Measurements from ENCODE around the gene ZNF777. TPM values are rescaled to one million over a fixed set of nuclear protein-coding genes. Genes with fewer than 3 reads are reported as not detected.
"Not testable (repeated sequence)": the region's sequence is repeated elsewhere in the genome, so short reads cannot be mapped to it uniquely, and the experiment has no call there.

ZNF777 gene
- total and polyA plus RNA-seq, 8 donors: 1.2 to 15.2 (median 5.3) TPM

DNA sequence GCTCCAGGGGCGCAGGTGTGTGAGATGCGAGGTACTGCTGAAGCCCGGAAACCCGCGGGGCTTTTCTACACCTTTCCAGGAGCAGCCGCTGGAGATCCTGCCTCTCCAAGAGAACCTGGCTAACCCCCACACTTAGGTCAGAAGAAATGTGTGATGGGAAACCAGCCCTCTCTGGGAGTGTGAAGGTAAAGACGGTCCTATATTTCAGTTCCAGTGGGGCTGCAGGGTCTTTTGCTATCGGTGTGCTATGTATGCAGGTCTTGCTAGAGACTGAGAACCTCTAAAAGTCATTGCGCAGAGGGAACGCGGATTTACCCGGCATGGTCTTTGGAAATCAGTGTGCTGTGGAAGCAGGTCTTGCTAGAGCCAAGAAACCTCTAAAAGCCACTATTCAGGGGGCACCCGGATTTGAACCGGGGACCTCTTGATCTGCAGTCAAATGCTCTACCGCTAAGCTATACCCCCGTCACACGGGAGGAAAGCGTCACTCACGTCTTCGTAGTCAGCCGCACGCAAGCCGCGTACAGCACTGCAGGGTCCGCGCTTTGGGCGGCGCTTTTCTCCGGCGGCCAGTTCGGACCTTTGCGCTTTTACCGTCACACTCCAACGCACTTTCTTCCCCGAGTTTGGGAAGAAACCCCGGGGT, 46.0 kb downstream of the ZNF777 start:
- no peak for TF ChIP-seq POLR2A (IDR thresholded peaks at IDR 0.05)
- no peak for TF ChIP-seq POLR2AphosphoS5 (IDR thresholded peaks at IDR 0.05)
- TF ChIP-seq CTCF (IDR thresholded peaks at IDR 0.05): no peak
- TF ChIP-seq EP300 (IDR thresholded peaks at IDR 0.05): no peak
- Histone ChIP-seq H3K4me3 (peak overlapping the region; percentile 16 to 25 (median 24)), H3K36me3 (no peaks in the 10 kb centered on the region), H3K27me3 (peaks cover 0 to 23% (median 7%) of the 10 kb centered on the region in 3 donors), H3K4me1 (peaks cover 0 to 8% (median 3%) of the 10 kb centered on the region in 4 donors), H3K27ac (peak overlapping the region in 1 of 5 donors; percentile 50), H3K9me3 (no peaks in the 10 kb centered on the region)
- peak in 1 of 2 donors; percentile 79 for DNase-seq
- 10 to 15% (median 11%) methylated on average over 35 to 36 of the region's 36 CpGs for WGBS, 5 donors
- intact Hi-C loops (cut with DNase I; ENCODE audit: low total_unique reads): no loop called here

DNA sequence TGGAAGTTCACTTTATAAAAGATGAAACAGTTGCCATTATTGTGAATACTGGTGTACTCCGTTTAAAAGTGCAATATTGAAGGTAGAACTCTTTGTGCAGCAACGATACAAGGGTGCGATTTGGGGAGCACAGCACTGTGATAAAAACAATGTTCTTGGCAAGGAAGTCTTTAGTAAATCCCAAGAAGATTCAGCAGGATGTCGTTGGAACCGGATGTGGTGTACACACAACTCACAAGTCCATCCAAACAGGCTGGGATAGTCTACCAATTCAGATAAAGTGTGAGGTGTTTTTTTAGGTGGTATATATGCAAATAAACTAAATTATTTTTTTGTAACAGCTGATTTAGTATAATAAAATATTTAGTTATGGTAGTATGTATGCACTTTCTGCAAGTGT, 46.7 kb downstream of the ZNF777 start:
- WGBS, 5 donors: 44 to 61% (median 54%) methylated on average over 5 of the region's 5 CpGs
- H3K9me3 ChIP-seq: no peaks in the 10 kb centered on the region
- H3K27me3 ChIP-seq: peaks cover 0 to 23% (median 7%) of the 10 kb centered on the region in 3 donors
- no peak for DNase-seq
- H3K27ac ChIP-seq: no peak overlapping the region
- H3K4me3 ChIP-seq: no peak overlapping the region
- intact Hi-C loops (cut with DNase I; ENCODE audit: low total_unique reads): no loop called here
- peaks cover 0 to 8% (median 3%) of the 10 kb centered on the region in 4 donors for H3K4me1 ChIP-seq
- TF ChIP-seq EP300 (IDR thresholded peaks at IDR 0.05) (no peak), POLR2AphosphoS5 (IDR thresholded peaks at IDR 0.05) (no peak), CTCF (IDR thresholded peaks at IDR 0.05) (no peak), POLR2A (IDR thresholded peaks at IDR 0.05) (no peak)
- no peaks in the 10 kb centered on the region for H3K36me3 ChIP-seq

- H3K9me3 ChIP-seq; intact Hi-C loops (cut with DNase I; ENCODE audit: low total_unique reads); H3K36me3 ChIP-seq; DNase-seq; H3K4me3 ChIP-seq; H3K27ac ChIP-seq; H3K4me1 ChIP-seq: not testable (repeated sequence)
- WGBS, 5 donors: 94 to 98% (median 96%) methylated on average over 3 of the region's 3 CpGs
- H3K27me3 ChIP-seq: peaks cover 0 to 23% (median 7%) of the 10 kb centered on the region in 3 donors
These were observed 47.8 kb downstream of the ZNF777 start for GRCh38 chr7:149413083-149413482.

GRCh38 chr7:149409895-149410294, 51.0 kb downstream of the ZNF777 start:
- Histone ChIP-seq H3K36me3 (no peaks in the 10 kb centered on the region), H3K4me3 (no peak overlapping the region), H3K4me1 (peaks cover 0 to 6% (median 3%) of the 10 kb centered on the region in 4 donors), H3K9me3 (no peaks in the 10 kb centered on the region), H3K27me3 (peaks cover 0 to 22% (median 4%) of the 10 kb centered on the region in 3 donors), H3K27ac (no peak overlapping the region)
- TF ChIP-seq POLR2AphosphoS5 (IDR thresholded peaks at IDR 0.05): no peak
- TF ChIP-seq CTCF (IDR thresholded peaks at IDR 0.05): no peak
- TF ChIP-seq EP300 (IDR thresholded peaks at IDR 0.05): no peak
- TF ChIP-seq POLR2A (IDR thresholded peaks at IDR 0.05): no peak
- intact Hi-C loops (cut with DNase I; ENCODE audit: low total_unique reads): no loop called here
- DNase-seq: no peak
- 73 to 90% (median 85%) methylated on average over 6 of the region's 6 CpGs for WGBS, 5 donors

DNA sequence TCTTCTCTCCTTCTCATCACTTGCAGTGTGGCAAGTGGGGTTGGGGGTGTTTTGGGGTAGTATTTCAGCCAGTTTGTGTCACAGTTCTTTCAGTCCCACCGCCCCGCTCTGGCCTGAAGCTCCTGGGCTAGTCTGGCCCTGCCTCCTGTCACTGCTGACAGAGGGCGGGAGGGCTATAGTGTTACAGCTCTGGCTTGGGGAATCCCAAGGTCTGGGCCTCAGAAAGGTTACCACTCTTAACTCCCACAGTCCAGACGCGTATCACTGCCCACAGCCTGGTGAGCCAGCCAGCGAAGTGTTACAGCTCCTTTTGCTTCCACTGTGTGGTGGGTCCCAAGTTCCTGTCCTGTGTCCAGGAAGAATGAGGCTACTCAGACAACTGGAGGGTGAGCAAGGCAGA, 56.0 kb downstream of the ZNF777 start:
- no peaks in the 10 kb centered on the region for H3K4me1 ChIP-seq
- no peak for DNase-seq
- 58 to 87% (median 84%) methylated on average over 3 to 6 of the region's 6 CpGs for WGBS, 5 donors
- no peaks in the 10 kb centered on the region for H3K36me3 ChIP-seq
- H3K27me3 ChIP-seq: peaks cover 0 to 26% (median 0%) of the 10 kb centered on the region in 3 donors
- no peak for TF ChIP-seq EP300 (IDR thresholded peaks at IDR 0.05)
- no peak for TF ChIP-seq CTCF (IDR thresholded peaks at IDR 0.05)
- no peak for TF ChIP-seq POLR2A (IDR thresholded peaks at IDR 0.05)
- TF ChIP-seq POLR2AphosphoS5 (IDR thresholded peaks at IDR 0.05): no peak
- intact Hi-C loops (cut with DNase I; ENCODE audit: low total_unique reads): no loop called here
- no peak overlapping the region for H3K4me3 ChIP-seq
- no peaks in the 10 kb centered on the region for H3K9me3 ChIP-seq
- H3K27ac ChIP-seq: no peak overlapping the region
